SK-N-SH (cell line): ENCODE data around the gene ATP1A4. TPM values are rescaled to one million over a fixed set of nuclear protein-coding genes. Genes with fewer than 3 reads are reported as not detected.

ENCODE experiments used
- CTCF ChIA-PET: fragments of 300-600, 350-600 bp; formaldehyde crosslinking; extraction: SDS; loops from one replicate; lab custom pipeline; 2021; lab: Yijun Ruan, JAX
- POLR2A ChIA-PET: fragments of 350-600 bp; sonication (Branson Sonifier 250); formaldehyde crosslinking; extraction: SDS; loops from one replicate; lab custom pipeline; 2020; ENCODE audit warnings: antibody characterized with exemption, inconsistent platforms; lab: Yijun Ruan, JAX
- DNase-seq: peaks from one replicate; pipeline ENCODE4 v3.0.0; 2012
- H2AFZ ChIP-seq: fragments of 200-600 bp; sonication (generic); 2 replicates; pipeline ENCODE4 v1.8.1; 2016; ENCODE audit warnings: antibody characterized with exemption, mild to moderate bottlenecking, low read depth
- H3F3A ChIP-seq: fragments of 200-600 bp; sonication (generic); replicated peaks from 2 replicates; pipeline ENCODE3; 2016; ENCODE audit warnings: antibody characterized with exemption, mild to moderate bottlenecking; ENCODE audit not compliant: insufficient read depth
- H3K27ac ChIP-seq, 2 experiments: fragments of 200-500 bp in 1 of 2; fragments of 200-600 bp in 1 of 2; sonication (Bioruptor generic) in 1 of 2; sonication (generic), shearing (Covaris generic) in 1 of 2; 2 replicates each; pipeline versions ENCODE4 v1.5.1 to v1.6.1; 2014 to 2016; ENCODE audit warnings: low read depth in 2 of 2, inconsistent platforms in 1 of 2, low read length in 1 of 2, mild to moderate bottlenecking in 1 of 2, mixed read lengths in 1 of 2
- H3K27me3 ChIP-seq: fragments of 200-600 bp; sonication (generic), shearing (Covaris generic); 2 replicates; pipeline ENCODE4 v1.6.1; 2016; ENCODE audit warnings: mixed run types; ENCODE audit not compliant: insufficient read depth
- H3K36me3 ChIP-seq, 2 experiments: fragments of 200-500 bp in 1 of 2; fragments of 200-600 bp in 1 of 2; sonication (Bioruptor generic) in 1 of 2; sonication (generic) in 1 of 2; replicated peaks in 1 of 2; 2 replicates each; pipeline versions ENCODE3 to v1.5.1; 2014 to 2016; ENCODE audit warnings: low read length in 1 of 2, mild to moderate bottlenecking in 1 of 2; ENCODE audit not compliant: insufficient read depth in 2 of 2, control insufficient read depth in 1 of 2
- H3K4me1 ChIP-seq, 2 experiments: fragments of 200-500 bp in 1 of 2; fragments of 200-600 bp in 1 of 2; sonication (Bioruptor generic) in 1 of 2; sonication (generic), shearing (Covaris generic) in 1 of 2; 2 replicates each; pipeline versions ENCODE4 v1.5.1 to v1.6.1; 2014 to 2016; ENCODE audit warnings: low read depth in 1 of 2, low read length in 1 of 2, mixed run types in 1 of 2; ENCODE audit not compliant: insufficient read depth in 2 of 2, control insufficient read depth in 1 of 2
- H3K4me2 ChIP-seq: fragments of 200-600 bp; sonication (generic), shearing (Covaris generic); 2 replicates; pipeline ENCODE4 v1.6.1; 2017; ENCODE audit warnings: mixed run types
- H3K4me3 ChIP-seq, 2 experiments: fragments of 200-500 bp in 1 of 2; fragments of 200-600 bp in 1 of 2; sonication (Bioruptor generic) in 1 of 2; sonication (generic), shearing (Covaris generic) in 1 of 2; 2 replicates each; pipeline versions ENCODE4 v1.5.1 to v1.8.1; 2014 to 2016; ENCODE audit warnings: low read depth in 2 of 2, inconsistent platforms in 1 of 2, low read length in 1 of 2, mild to moderate bottlenecking in 1 of 2, mixed read lengths in 1 of 2, moderate library complexity in 1 of 2
- H3K79me2 ChIP-seq: fragments of 200-600 bp; sonication (generic); 2 replicates; pipeline ENCODE4 v1.8.1; 2017; ENCODE audit warnings: mild to moderate bottlenecking; ENCODE audit not compliant: insufficient read depth
- H3K9ac ChIP-seq: fragments of 200-600 bp; sonication (generic); 2 replicates; pipeline ENCODE4 v1.6.1; 2017; ENCODE audit warnings: mixed run types
- H3K9me2 ChIP-seq: fragments of 200-600 bp; sonication (generic); 2 replicates; pipeline ENCODE4 v1.6.1; 2017; ENCODE audit warnings: mixed run types
- H3K9me3 ChIP-seq: fragments of 200-600 bp; sonication (generic); 2 replicates; pipeline ENCODE4 v1.6.1; 2017; ENCODE audit warnings: mixed run types, mild to moderate bottlenecking, moderate library complexity
- H4K20me1 ChIP-seq: fragments of 200-600 bp; sonication (generic); 2 replicates; pipeline ENCODE4 v1.6.1; 2017; ENCODE audit warnings: mild to moderate bottlenecking, mixed run types; ENCODE audit not compliant: insufficient read depth
- CHD2 ChIP-seq: fragments of 150-350 bp; IDR thresholded peaks from 2 replicates; pipeline ENCODE4 v1.6.1; 2018; ENCODE audit warnings: low read length; ENCODE audit not compliant: partially characterized antibody
- EZH2phosphoT487 ChIP-seq: fragments of 200-600 bp; sonication (generic); IDR thresholded peaks from 2 replicates; pipeline ENCODE4 v1.6.1; 2017; ENCODE audit warnings: low read depth, mixed run types, mild to moderate bottlenecking, antibody characterized with exemption, moderate library complexity, borderline replicate concordance
- FOSL2 ChIP-seq: IDR thresholded peaks from 2 replicates; pipeline ENCODE4 v1.4.0; 2012; ENCODE audit warnings: low read depth, mild to moderate bottlenecking, moderate library complexity, borderline replicate concordance
- FOXM1 ChIP-seq: IDR thresholded peaks from 2 replicates; pipeline ENCODE4 v1.4.0; 2012; ENCODE audit warnings: low read depth, mild to moderate bottlenecking
- GATA2 ChIP-seq: sonication (generic); formaldehyde crosslinking; IDR thresholded peaks from 2 replicates; pipeline ENCODE4 v1.5.0; 2020; ENCODE audit warnings: mild to moderate bottlenecking, missing genetic modification reagents
- MEF2A ChIP-seq: IDR thresholded peaks from 2 replicates; pipeline ENCODE4 v1.4.0; 2012; ENCODE audit warnings: low read depth, borderline replicate concordance
- MXI1 ChIP-seq: IDR thresholded peaks from 2 replicates; pipeline ENCODE4 v1.6.1; 2012; ENCODE audit warnings: mild to moderate bottlenecking, low read depth, low read length, improper control_type of control experiment
- NFIC ChIP-seq: IDR thresholded peaks from 2 replicates; pipeline ENCODE4 v1.4.0; 2012; ENCODE audit warnings: borderline replicate concordance
- PBX3 ChIP-seq: IDR thresholded peaks from 2 replicates; pipeline ENCODE4; 2012
- POLR2AphosphoS5 ChIP-seq: IDR thresholded peaks from 2 replicates; pipeline ENCODE4 v1.6.1; 2012; ENCODE audit warnings: low read depth, low read length
- RCOR1 ChIP-seq: fragments of 150-350 bp; IDR thresholded peaks from 2 replicates; pipeline ENCODE4 v1.6.1; 2017; ENCODE audit warnings: antibody characterized with exemption, low read length
- RXRA ChIP-seq: IDR thresholded peaks from 2 replicates; pipeline ENCODE4 v1.4.0; 2012; ENCODE audit warnings: low read depth, mild to moderate bottlenecking, borderline replicate concordance
- TEAD4 ChIP-seq: IDR thresholded peaks from 2 replicates; pipeline ENCODE4 v1.4.0; 2012; ENCODE audit warnings: mild to moderate bottlenecking, borderline replicate concordance; ENCODE audit not compliant: insufficient read depth
- USF1 ChIP-seq: IDR thresholded peaks from 2 replicates; pipeline ENCODE4 v1.4.0; 2012; ENCODE audit warnings: low read depth, borderline replicate concordance
- YY1 ChIP-seq: IDR thresholded peaks from 2 replicates; pipeline ENCODE4 v1.4.0; 2012; ENCODE audit warnings: low read depth, mild to moderate bottlenecking
- WGBS: methylation state at CpG from one replicate; pipeline ENCODE4 v1.1.6; 2017; ENCODE audit warnings: low lambda C conversion rate; 5-methylcytosine and 5-hydroxymethylcytosine counted together
- polyA plus RNA-seq, 3 experiments: library from polyadenylated mRNA; depleted of rRNA; stranded (reverse); fragments of >200 nt; gene quantifications; 2 replicates each; pipeline ENCODE4 v1.2.3, GENCODE V29; 2012
- TF ChIP-seq, protein P1 (sequence below): IDR thresholded peaks from 2 replicates; pipeline ENCODE4 v1.4.0; 2012; ENCODE audit warnings: low read depth, borderline replicate concordance
- TF ChIP-seq, protein P2 (sequence below): fragments of 200-600 bp; sonication (generic); IDR thresholded peaks from 2 replicates; pipeline ENCODE4 v1.6.1; 2017; ENCODE audit warnings: antibody characterized with exemption, mild to moderate bottlenecking, moderate library complexity
- TF ChIP-seq, protein P3 (sequence below): IDR thresholded peaks from 2 replicates; pipeline ENCODE4 v1.4.0; 2012; ENCODE audit warnings: low read depth

ATP1A4 gene
- polyA plus RNA-seq, 1 of the 3 experiments (the other 2 are of a cell fraction): not detected

- TF ChIP-seq TEAD4 (no peak), PBX3 (no peak), EZH2phosphoT487 (no peak), RCOR1 (no peak), CHD2 (no peak), GATA2 (CRISPR knock-in tag) (no peak), USF1 (no peak), FOSL2 (no peak), YY1 (no peak), MEF2A (no peak), MXI1 (no peak), NFIC (no peak), FOXM1 (no peak), RXRA (no peak), POLR2AphosphoS5 (no peak)
- TF ChIP-seq, protein P1, sequence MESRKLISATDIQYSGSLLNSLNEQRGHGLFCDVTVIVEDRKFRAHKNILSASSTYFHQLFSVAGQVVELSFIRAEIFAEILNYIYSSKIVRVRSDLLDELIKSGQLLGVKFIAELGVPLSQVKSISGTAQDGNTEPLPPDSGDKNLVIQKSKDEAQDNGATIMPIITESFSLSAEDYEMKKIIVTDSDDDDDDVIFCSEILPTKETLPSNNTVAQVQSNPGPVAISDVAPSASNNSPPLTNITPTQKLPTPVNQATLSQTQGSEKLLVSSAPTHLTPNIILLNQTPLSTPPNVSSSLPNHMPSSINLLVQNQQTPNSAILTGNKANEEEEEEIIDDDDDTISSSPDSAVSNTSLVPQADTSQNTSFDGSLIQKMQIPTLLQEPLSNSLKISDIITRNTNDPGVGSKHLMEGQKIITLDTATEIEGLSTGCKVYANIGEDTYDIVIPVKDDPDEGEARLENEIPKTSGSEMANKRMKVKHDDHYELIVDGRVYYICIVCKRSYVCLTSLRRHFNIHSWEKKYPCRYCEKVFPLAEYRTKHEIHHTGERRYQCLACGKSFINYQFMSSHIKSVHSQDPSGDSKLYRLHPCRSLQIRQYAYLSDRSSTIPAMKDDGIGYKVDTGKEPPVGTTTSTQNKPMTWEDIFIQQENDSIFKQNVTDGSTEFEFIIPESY: no peak
- TF ChIP-seq, protein P2, sequence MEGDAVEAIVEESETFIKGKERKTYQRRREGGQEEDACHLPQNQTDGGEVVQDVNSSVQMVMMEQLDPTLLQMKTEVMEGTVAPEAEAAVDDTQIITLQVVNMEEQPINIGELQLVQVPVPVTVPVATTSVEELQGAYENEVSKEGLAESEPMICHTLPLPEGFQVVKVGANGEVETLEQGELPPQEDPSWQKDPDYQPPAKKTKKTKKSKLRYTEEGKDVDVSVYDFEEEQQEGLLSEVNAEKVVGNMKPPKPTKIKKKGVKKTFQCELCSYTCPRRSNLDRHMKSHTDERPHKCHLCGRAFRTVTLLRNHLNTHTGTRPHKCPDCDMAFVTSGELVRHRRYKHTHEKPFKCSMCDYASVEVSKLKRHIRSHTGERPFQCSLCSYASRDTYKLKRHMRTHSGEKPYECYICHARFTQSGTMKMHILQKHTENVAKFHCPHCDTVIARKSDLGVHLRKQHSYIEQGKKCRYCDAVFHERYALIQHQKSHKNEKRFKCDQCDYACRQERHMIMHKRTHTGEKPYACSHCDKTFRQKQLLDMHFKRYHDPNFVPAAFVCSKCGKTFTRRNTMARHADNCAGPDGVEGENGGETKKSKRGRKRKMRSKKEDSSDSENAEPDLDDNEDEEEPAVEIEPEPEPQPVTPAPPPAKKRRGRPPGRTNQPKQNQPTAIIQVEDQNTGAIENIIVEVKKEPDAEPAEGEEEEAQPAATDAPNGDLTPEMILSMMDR: no peak
- TF ChIP-seq, protein P3, sequence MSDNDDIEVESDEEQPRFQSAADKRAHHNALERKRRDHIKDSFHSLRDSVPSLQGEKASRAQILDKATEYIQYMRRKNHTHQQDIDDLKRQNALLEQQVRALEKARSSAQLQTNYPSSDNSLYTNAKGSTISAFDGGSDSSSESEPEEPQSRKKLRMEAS: no peak
- TF ChIP-seq, all 33 proteins: peak for 0
- CTCF ChIA-PET: interaction anchor here (0.6 to 4.0 kb wide), 7 partner anchors 8 to 135 kb away, joined by 3 to 18 read pairs (median 4); no protein-coding TSS in a partner anchor
Observed at GRCh38 chr1:160117300-160117699, 34.1 kb upstream of the ATP1A4 start.

More at GRCh38 chr1:160117300-160117699, 34.1 kb upstream of the ATP1A4 start:
- H3K79me2 ChIP-seq: no peaks in the 10 kb centered on the region
- no peaks in the 10 kb centered on the region for H3K36me3 ChIP-seq
- POLR2A ChIA-PET: no interaction called here
- 17% methylated on average over 1 of the region's 1 CpG for WGBS
- no peak overlapping the region for H3K4me3 ChIP-seq
- peaks cover 11% of the 10 kb centered on the region; the same call in 1 of the 2 replicates for H3K27me3 ChIP-seq
- no peaks in the 10 kb centered on the region for H3K9me2 ChIP-seq
- no peak for DNase-seq
- H3K9me3 ChIP-seq: no peaks in the 10 kb centered on the region
- no peak overlapping the region for H3K9ac ChIP-seq
- no peaks in the 10 kb centered on the region for H3F3A ChIP-seq
- H3K27ac ChIP-seq: no peak overlapping the region
- H2AFZ ChIP-seq: no peak overlapping the region
- H3K4me2 ChIP-seq: no peak overlapping the region
- H4K20me1 ChIP-seq: no peaks in the 10 kb centered on the region
- H3K4me1 ChIP-seq: no peaks in the 10 kb centered on the region
